Astrocyte (in vitro differentiated cells and primary cell): ENCODE results near the gene ZDHHC20. TPM values are rescaled to one million over a fixed set of nuclear protein-coding genes. Genes with fewer than 3 reads are reported as not detected.

Source experiments
- DNase-seq: peaks from one replicate; pipeline ENCODE4 v3.0.0-alpha.2; 2010; ENCODE audit warnings: low read depth
- FAIRE-seq: peaks from 2 replicates; lab custom pipeline; 2011; peaks lifted over from hg19 to GRCh38; lab: Jason Lieb, UNC
- H2AFZ ChIP-seq: 2 replicates; pipeline ENCODE4 v1.6.0; 2012; ENCODE audit warnings: low read depth, low read length, inconsistent platforms
- H3K27ac ChIP-seq: 2 replicates; pipeline ENCODE4 v1.5.1; 2011; ENCODE audit warnings: low read depth, low read length, inconsistent platforms
- H3K27me3 ChIP-seq: 2 replicates; pipeline ENCODE4 v1.6.0; 2011; ENCODE audit warnings: low read length, inconsistent platforms; ENCODE audit not compliant: insufficient read depth
- H3K36me3 ChIP-seq: 2 replicates; pipeline ENCODE4 v1.5.1; 2011; ENCODE audit warnings: low read length, inconsistent platforms; ENCODE audit not compliant: insufficient read depth
- H3K4me1 ChIP-seq: 2 replicates; pipeline ENCODE4 v1.5.1; 2011; ENCODE audit warnings: low read length, inconsistent platforms; ENCODE audit not compliant: insufficient read depth
- H3K4me2 ChIP-seq: 2 replicates; pipeline ENCODE4 v1.6.0; 2012; ENCODE audit warnings: low read length, inconsistent platforms
- H3K4me3 ChIP-seq: 2 replicates; pipeline ENCODE4 v1.5.1; 2011; ENCODE audit warnings: low read depth, mild to moderate bottlenecking, low read length, inconsistent platforms; ENCODE audit not compliant: insufficient read depth
- H3K79me2 ChIP-seq: 2 replicates; pipeline ENCODE4 v1.6.0; 2012; ENCODE audit warnings: mild to moderate bottlenecking, low read length, inconsistent platforms; ENCODE audit not compliant: insufficient read depth
- H3K9ac ChIP-seq: 2 replicates; pipeline ENCODE4 v1.6.0; 2012; ENCODE audit warnings: mild to moderate bottlenecking, low read length, inconsistent platforms
- H3K9me3 ChIP-seq: 2 replicates; pipeline ENCODE4 v1.5.1; 2012; ENCODE audit warnings: low read depth, mild to moderate bottlenecking, low read length, inconsistent platforms; ENCODE audit not compliant: insufficient read depth
- H4K20me1 ChIP-seq: 2 replicates; pipeline ENCODE4 v1.6.0; 2012; ENCODE audit warnings: low read length, inconsistent platforms; ENCODE audit not compliant: insufficient read depth
- H3K27ac Mint-ChIP-seq: one replicate; pipeline ENCODE4 v1.8.0; 2021; ENCODE audit warnings: mild to moderate bottlenecking, mixed read lengths; ENCODE audit not compliant: unreplicated experiment
- H3K27me3 Mint-ChIP-seq: one replicate; pipeline ENCODE4 v1.8.0; 2021; ENCODE audit warnings: low read depth, mixed read lengths; ENCODE audit not compliant: unreplicated experiment
- H3K36me3 Mint-ChIP-seq: one replicate; pipeline ENCODE4 v1.8.0; 2021; ENCODE audit warnings: low read depth, mixed read lengths; ENCODE audit not compliant: unreplicated experiment
- H3K4me1 Mint-ChIP-seq: one replicate; pipeline ENCODE4 v1.8.0; 2021; ENCODE audit warnings: low read depth, mixed read lengths; ENCODE audit not compliant: unreplicated experiment
- H3K4me3 Mint-ChIP-seq: one replicate; pipeline ENCODE4 v1.8.0; 2021; ENCODE audit warnings: mild to moderate bottlenecking, moderate library complexity, mixed read lengths; ENCODE audit not compliant: unreplicated experiment
- H3K9me3 Mint-ChIP-seq: one replicate; pipeline ENCODE4 v1.8.0; 2021; ENCODE audit warnings: mild to moderate bottlenecking, mixed read lengths; ENCODE audit not compliant: unreplicated experiment
- CTCF ChIP-seq: IDR thresholded peaks from 2 replicates; pipeline ENCODE4 v1.5.1; 2011; ENCODE audit warnings: low read depth, mild to moderate bottlenecking, inconsistent platforms, low read length, moderate library complexity; ENCODE audit not compliant: insufficient read depth
- EZH2 ChIP-seq: IDR thresholded peaks from 2 replicates; pipeline ENCODE4 v1.6.1; 2012; ENCODE audit warnings: mild to moderate bottlenecking, low read length, inconsistent platforms; ENCODE audit not compliant: insufficient read depth
- total RNA-seq: library from RNA; stranded (reverse); gene quantifications from 2 replicates; pipeline ENCODE4 v1.2.1, GENCODE V29; 2021

Gene ZDHHC20
- total RNA-seq, 1 donor from 2014 or later = 64.3 TPM

GRCh38 chr13:21322988-21323387 lies 136.1 kb downstream of the ZDHHC20 start:
- Histone ChIP-seq H3K4me1 (peaks cover 10% of the 10 kb centered on the region), H3K27ac (no peak overlapping the region), H3K9ac (no peak overlapping the region), H3K79me2 (no peaks in the 10 kb centered on the region), H3K9me3 (no peaks in the 10 kb centered on the region), H3K27me3 (no peaks in the 10 kb centered on the region), H3K36me3 (no peaks in the 10 kb centered on the region), H4K20me1 (no peaks in the 10 kb centered on the region), H2AFZ (no peak overlapping the region), H3K4me2 (no peak overlapping the region), H3K4me3 (no peak overlapping the region)
- TF ChIP-seq CTCF (no peak), EZH2 (no peak)
- no peak overlapping the region for H3K4me3 Mint-ChIP-seq
- H3K27me3 Mint-ChIP-seq = peaks cover 4% of the 10 kb centered on the region
- H3K36me3 Mint-ChIP-seq = peaks cover 2% of the 10 kb centered on the region
- peaks cover 2% of the 10 kb centered on the region for H3K4me1 Mint-ChIP-seq
- FAIRE-seq (no peak), DNase-seq (no peak)
- no peak overlapping the region for H3K27ac Mint-ChIP-seq
- no peaks in the 10 kb centered on the region for H3K9me3 Mint-ChIP-seq

Other genes starting within 250 kb of the ZDHHC20 start
- 29.9 and 31.8 TPM in 2 replicates for gene MICU2, start 144.9 kb upstream of the ZDHHC20 start, total RNA-seq
- gene FGF9, start 211.8 kb upstream of the ZDHHC20 start, total RNA-seq = 0.22 and 0.27 TPM in 2 replicates